GM21723 (cell line): ENCODE measurements around the gene MAPT.
"Not testable (repeated sequence)": the region's sequence is repeated elsewhere in the genome, so short reads cannot be mapped to it uniquely, and the experiment has no call there.

Source experiments
- ATAC-seq: cut with Tn5 transposase; IDR thresholded peaks from one replicate; pipeline ENCODE4 v1.9.1; 2021; ENCODE audit warnings: mild to moderate bottlenecking, moderate library complexity; ENCODE audit not compliant: unreplicated experiment

The MAPT gene

GRCh38 chr17:45949755-45950320 lies 55.5 kb downstream of the MAPT start:
- ATAC-seq: no peak

GRCh38 chr17:45950888-45951287 lies 56.5 kb downstream of the MAPT start:
- ATAC-seq: no peak

GRCh38 chr17:45951403-45951802 lies 57.0 kb downstream of the MAPT start:
- ATAC-seq: no peak

- ATAC-seq: no peak
These were observed 57.6 kb downstream of the MAPT start for GRCh38 chr17:45951941-45952340.

- no peak for ATAC-seq
These were observed 58.5 kb downstream of the MAPT start for GRCh38 chr17:45952814-45953320.

GRCh38 chr17:45953561-45953960 lies 59.2 kb downstream of the MAPT start:
- no peak for ATAC-seq

GRCh38 chr17:45954914-45955313 lies 60.6 kb downstream of the MAPT start:
- ATAC-seq: no peak

GRCh38 chr17:45955326-45955725 lies 61.0 kb downstream of the MAPT start:
- no peak for ATAC-seq

GRCh38 chr17:45956090-45956489 lies 61.7 kb downstream of the MAPT start:
- no peak for ATAC-seq

GRCh38 chr17:45956746-45957145 lies 62.4 kb downstream of the MAPT start:
- not testable (repeated sequence) for ATAC-seq

- ATAC-seq: no peak
These were observed 64.0 kb downstream of the MAPT start for GRCh38 chr17:45958307-45958706.

- no peak for ATAC-seq
These were observed 64.8 kb downstream of the MAPT start for GRCh38 chr17:45958994-45959665.

- no peak for ATAC-seq
These were observed 66.0 kb downstream of the MAPT start for GRCh38 chr17:45960311-45960710.

- ATAC-seq: no peak
These were observed 66.9 kb downstream of the MAPT start for GRCh38 chr17:45961206-45961605.

- ATAC-seq: no peak
These were observed 68.0 kb downstream of the MAPT start for GRCh38 chr17:45962221-45962972.

GRCh38 chr17:45963283-45963682 lies 68.9 kb downstream of the MAPT start:
- ATAC-seq: no peak

GRCh38 chr17:45963889-45964288 lies 69.5 kb downstream of the MAPT start:
- no peak for ATAC-seq

- no peak for ATAC-seq
These were observed 70.3 kb downstream of the MAPT start for GRCh38 chr17:45964634-45965033.

- ATAC-seq: no peak
These were observed 71.5 kb downstream of the MAPT start for GRCh38 chr17:45965812-45966211.

- ATAC-seq: no peak
These were observed 72.4 kb downstream of the MAPT start for GRCh38 chr17:45966606-45967280.

- no peak for ATAC-seq
These were observed 73.0 kb downstream of the MAPT start for GRCh38 chr17:45967378-45967777.
